ENCODE measurements around the gene OTOP3. TPM values are rescaled to one million over a fixed set of nuclear protein-coding genes. Genes with fewer than 3 reads are reported as not detected.
A peak's percentile ranks its signal among the peaks of the same experiment; 100 is the strongest.

OTOP3 gene
- total RNA-seq, 1 experiment from 2014 or later, result not detected

DNA sequence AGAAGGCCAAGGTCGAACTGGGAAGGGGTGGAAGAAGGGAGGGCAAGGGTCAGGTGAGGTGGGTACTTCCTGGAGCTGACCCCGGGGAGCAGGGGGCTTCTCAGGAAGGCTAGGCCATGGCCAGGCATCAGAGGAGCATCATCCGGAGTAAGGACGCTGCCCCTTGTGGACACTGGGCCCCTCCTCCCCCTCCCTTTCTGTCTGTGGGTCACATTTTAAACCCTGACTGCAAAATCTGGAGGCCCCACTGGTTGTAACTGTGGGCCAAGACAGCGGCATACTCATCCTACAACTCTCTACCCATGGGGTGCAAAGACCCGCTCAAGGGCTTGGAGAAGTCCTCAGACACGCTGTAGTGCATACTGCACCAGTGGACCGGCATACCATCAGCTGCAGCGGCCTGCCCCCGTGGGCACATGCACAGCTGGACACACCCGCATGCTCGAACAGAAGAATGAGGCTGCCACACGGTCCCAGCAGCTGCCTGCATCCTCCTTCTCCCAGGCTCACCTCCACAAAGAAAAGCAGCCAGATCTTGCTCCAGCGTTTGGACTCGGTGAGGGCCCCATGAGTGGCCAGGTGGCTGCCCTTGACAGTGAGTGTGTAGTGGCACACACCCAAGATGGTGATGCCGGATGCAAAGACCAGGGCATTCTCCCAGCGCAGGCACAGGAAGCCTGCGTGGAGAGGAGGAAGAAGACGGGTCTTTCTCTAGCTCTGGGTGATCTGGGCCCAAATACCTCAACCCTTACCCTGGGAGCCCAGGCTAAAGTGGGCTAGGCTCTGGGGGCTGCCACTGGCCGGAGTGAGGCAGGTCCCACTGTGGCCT lies 43.5 kb upstream of the OTOP3 start:
- H3K4me3 Mint-ChIP-seq, result peak overlapping the region in 1 of 2 experiments; percentile 60; a peak in 2 of 5 replicates
- H2BK20ac ChIP-seq (ENCODE audit: low read depth, low read length, poor library complexity, severe bottlenecking), result no peak overlapping the region
- no peak overlapping the region for H3K27ac Mint-ChIP-seq
- H3K56ac ChIP-seq (ENCODE audit: insufficient read length, low read depth, low read length), result no peak overlapping the region
- no peaks in the 10 kb centered on the region for H3K4me1 ChIP-seq (ENCODE audit: insufficient read depth, low read length)
- H2AFZ ChIP-seq (ENCODE audit: low read length), result no peak overlapping the region
- no peaks in the 10 kb centered on the region for H3K36me3 Mint-ChIP-seq (ENCODE audit: insufficient read depth in 1 of 3, low read depth in 3 of 3)
- no peak overlapping the region for H2BK120ac ChIP-seq (ENCODE audit: low read depth, low read length, poor library complexity, severe bottlenecking)
- no peak overlapping the region for H3K18ac ChIP-seq (ENCODE audit: insufficient read length, low read depth, low read length)
- no peak overlapping the region for H2BK12ac ChIP-seq (ENCODE audit: insufficient read length, low read depth, low read length)
- H3K4ac ChIP-seq (ENCODE audit: low read depth, low read length), result no peak overlapping the region
- no CpG with 5 or more reads among the region's 20 CpGs for WGBS (ENCODE audit: extremely low coverage, insufficient read length, low lambda C conversion rate)
- no peak overlapping the region for H4K8ac ChIP-seq (replicated peaks; ENCODE audit: insufficient read length, low read depth, low read length)
- H3K23me2 ChIP-seq (ENCODE audit: insufficient read length, low read depth, low read length, poor library complexity, severe bottlenecking), result peaks cover 8% of the 10 kb centered on the region
- no peak overlapping the region for H2BK15ac ChIP-seq (ENCODE audit: low read depth, low read length)
- H4K91ac ChIP-seq (ENCODE audit: insufficient read length, low read depth, low read length), result no peak overlapping the region
- H3K14ac ChIP-seq (ENCODE audit: insufficient read depth, low read length), result no peak overlapping the region; the same call in 1 of the 2 replicates
- H4K5ac ChIP-seq (ENCODE audit: insufficient read length, low read depth, low read length), result no peak overlapping the region
- H3K23ac ChIP-seq (ENCODE audit: insufficient read length, low read depth, low read length), result no peak overlapping the region
- H3K4me2 ChIP-seq (ENCODE audit: insufficient read depth, insufficient read length, low read length), result no peak overlapping the region
- H3K9me3 Mint-ChIP-seq, result no peaks in the 10 kb centered on the region
- DNase-seq, result no peak
- H2BK5ac ChIP-seq (ENCODE audit: insufficient read length, low read length), result no peak overlapping the region
- peaks cover 9 to 19% of the 10 kb centered on the region in 2 experiments for H3K4me1 Mint-ChIP-seq
- H3T11ph ChIP-seq (ENCODE audit: low read length), result no peak overlapping the region
- no peaks in the 10 kb centered on the region for H3K79me2 ChIP-seq (ENCODE audit: insufficient read depth, low read length)
- H2AK5ac ChIP-seq (ENCODE audit: insufficient read length, low read length), result no peak overlapping the region
- peaks cover 88% of the 10 kb centered on the region for H3K27me3 Mint-ChIP-seq (ENCODE audit: low read depth)
- H3K79me1 ChIP-seq (ENCODE audit: insufficient read depth, low read depth, low read length, poor library complexity, severe bottlenecking), result no peaks in the 10 kb centered on the region
- H3K9ac ChIP-seq (ENCODE audit: extremely low read depth, insufficient read length, low read length), result no peak overlapping the region
- TF ChIP-seq, protein P1, sequence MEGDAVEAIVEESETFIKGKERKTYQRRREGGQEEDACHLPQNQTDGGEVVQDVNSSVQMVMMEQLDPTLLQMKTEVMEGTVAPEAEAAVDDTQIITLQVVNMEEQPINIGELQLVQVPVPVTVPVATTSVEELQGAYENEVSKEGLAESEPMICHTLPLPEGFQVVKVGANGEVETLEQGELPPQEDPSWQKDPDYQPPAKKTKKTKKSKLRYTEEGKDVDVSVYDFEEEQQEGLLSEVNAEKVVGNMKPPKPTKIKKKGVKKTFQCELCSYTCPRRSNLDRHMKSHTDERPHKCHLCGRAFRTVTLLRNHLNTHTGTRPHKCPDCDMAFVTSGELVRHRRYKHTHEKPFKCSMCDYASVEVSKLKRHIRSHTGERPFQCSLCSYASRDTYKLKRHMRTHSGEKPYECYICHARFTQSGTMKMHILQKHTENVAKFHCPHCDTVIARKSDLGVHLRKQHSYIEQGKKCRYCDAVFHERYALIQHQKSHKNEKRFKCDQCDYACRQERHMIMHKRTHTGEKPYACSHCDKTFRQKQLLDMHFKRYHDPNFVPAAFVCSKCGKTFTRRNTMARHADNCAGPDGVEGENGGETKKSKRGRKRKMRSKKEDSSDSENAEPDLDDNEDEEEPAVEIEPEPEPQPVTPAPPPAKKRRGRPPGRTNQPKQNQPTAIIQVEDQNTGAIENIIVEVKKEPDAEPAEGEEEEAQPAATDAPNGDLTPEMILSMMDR (conservative IDR thresholded peaks at IDR 0.05), result no peak; the same call in 2 of the 3 replicates
- H3K27ac ChIP-seq (ENCODE audit: insufficient read length, low read depth, low read length), result no peak overlapping the region
- peaks cover 27% of the 10 kb centered on the region; the same call in 1 of the 2 replicates for H3K27me3 ChIP-seq (ENCODE audit: insufficient read depth, low read length)
- H3K9me3 ChIP-seq (ENCODE audit: control insufficient read depth, low read depth, low read length), result no peaks in the 10 kb centered on the region
- H4K20me1 ChIP-seq (ENCODE audit: control insufficient read depth, insufficient read depth, insufficient read length), result no peaks in the 10 kb centered on the region

Data from H9 (cell line).